ENCODE measurements around the gene DLGAP1. TPM values are rescaled to one million over a fixed set of nuclear protein-coding genes. Genes with fewer than 3 reads are reported as not detected.

Gene DLGAP1
- total and polyA plus RNA-seq, 2 of the 4 experiments (the other 2 are of a cell fraction): under 0.01 to 0.09 TPM

- Histone ChIP-seq H4K91ac (ENCODE audit: insufficient read depth, low read depth, low read length) (no peak overlapping the region), H3K18ac (ENCODE audit: low read depth, low read length) (no peak overlapping the region), H3K27me3 (ENCODE audit: control insufficient read depth, insufficient read depth, low read length) (no peaks in the 10 kb centered on the region), H3K27ac (ENCODE audit: insufficient read depth, low read length) (no peak overlapping the region), H4K20me1 (ENCODE audit: insufficient read depth, low read length) (no peaks in the 10 kb centered on the region), H4K5ac (ENCODE audit: low read depth, low read length) (no peak overlapping the region), H3K9me3 (ENCODE audit: control insufficient read depth, insufficient read depth, low read length) (no peaks in the 10 kb centered on the region), H3K56ac (ENCODE audit: extremely low read depth, insufficient read depth, low read length) (no peak overlapping the region), H3K4me1 (ENCODE audit: control insufficient read depth, insufficient read depth, low read length) (no peaks in the 10 kb centered on the region; the same call in 1 of the 2 replicates), H2BK15ac (ENCODE audit: low read depth, low read length) (no peak overlapping the region), H3K4ac (ENCODE audit: low read depth, low read length) (no peak overlapping the region), H2BK120ac (ENCODE audit: low read depth, low read length) (no peak overlapping the region), H2AFZ (replicated peaks; ENCODE audit: low read length, poor library complexity) (peak overlapping the region; percentile 38), H2BK5ac (ENCODE audit: low read depth, low read length, poor library complexity, severe bottlenecking) (no peak overlapping the region), H3K23ac (ENCODE audit: low read depth, low read length) (no peak overlapping the region), H4K8ac (ENCODE audit: low read depth in 2 of 2, low read length in 2 of 2) (no peak overlapping the region), H3K9ac (ENCODE audit: low read depth, low read length) (peak overlapping the region; percentile 54; the same call in 1 of the 2 replicates), H2AK9ac (replicated peaks; ENCODE audit: low read depth, low read length, poor library complexity) (no peak overlapping the region), H3K36me3 (ENCODE audit: control insufficient read depth, insufficient read depth, low read length) (no peaks in the 10 kb centered on the region), H2AK5ac (ENCODE audit: low read depth, low read length) (no peak overlapping the region), H3K4me3 (ENCODE audit: insufficient read depth, low read depth, low read length) (peak overlapping the region; percentile 38; the same call in 1 of the 2 replicates), H3K4me2 (ENCODE audit: low read depth, low read length) (peak overlapping the region; percentile 86), H3K9me1 (ENCODE audit: insufficient read depth, low read length) (no peaks in the 10 kb centered on the region), H2BK20ac (ENCODE audit: low read depth, low read length) (no peak overlapping the region), H3K79me1 (ENCODE audit: low read depth in 1 of 2, low read length in 2 of 2) (no peaks in the 10 kb centered on the region), H3K14ac (replicated peaks; ENCODE audit: low read depth, low read length) (no peak overlapping the region)
- no peak for DNase-seq
- intact Hi-C loops (cut with micrococcal nuclease): no loop called here
- 27% methylated on average over 3 of the region's 10 CpGs; no CpG with 5 or more reads in 1 of the 2 experiments for WGBS, 2 experiments (ENCODE audit: extremely low coverage in 2 of 2, insufficient read length in 1 of 2)
- ChIA-PET CTCF (interaction anchor here (0.6 kb wide), 1 partner anchor 12 kb away, joined by 3 read pairs; no protein-coding TSS in a partner anchor), POLR2A (ENCODE audit: unreplicated experiment) (no interaction called here)
- ATAC-seq (ENCODE audit: low read depth): peak; percentile 57
- in situ Hi-C loops (cut with MboI; ENCODE audit: low sequenced_read_pairs): no loop called here
- no peak for TF ChIP-seq MAZ (IDR thresholded peaks at IDR 0.05; ENCODE audit: borderline replicate concordance, low read depth, low read length)
- no peak for TF ChIP-seq CEBPB (IDR thresholded peaks at IDR 0.05; ENCODE audit: low read depth, low read length)
- TF ChIP-seq BHLHE40 (IDR thresholded peaks at IDR 0.05; ENCODE audit: low read depth, low read length): no peak
- no peak for TF ChIP-seq CTCF (conservative IDR thresholded peaks at IDR 0.05; ENCODE audit: low read depth, low read length)
- no peak for TF ChIP-seq USF2 (IDR thresholded peaks at IDR 0.05; ENCODE audit: low read depth, low read length)
- TF ChIP-seq RCOR1 (IDR thresholded peaks at IDR 0.05; ENCODE audit: insufficient replicate concordance, low read length): no peak
- BruUV-seq (replicated peaks): no TSS peak
- dilution Hi-C loops (cut with HindIII; ENCODE audit: low sequenced_read_pairs, unreplicated experiment): no loop called here
Observed at GRCh38 chr18:3499501-3499900, 955.6 kb downstream of the DLGAP1 start.
